Measurements from ENCODE around the gene PRKAR1B.

DNA sequence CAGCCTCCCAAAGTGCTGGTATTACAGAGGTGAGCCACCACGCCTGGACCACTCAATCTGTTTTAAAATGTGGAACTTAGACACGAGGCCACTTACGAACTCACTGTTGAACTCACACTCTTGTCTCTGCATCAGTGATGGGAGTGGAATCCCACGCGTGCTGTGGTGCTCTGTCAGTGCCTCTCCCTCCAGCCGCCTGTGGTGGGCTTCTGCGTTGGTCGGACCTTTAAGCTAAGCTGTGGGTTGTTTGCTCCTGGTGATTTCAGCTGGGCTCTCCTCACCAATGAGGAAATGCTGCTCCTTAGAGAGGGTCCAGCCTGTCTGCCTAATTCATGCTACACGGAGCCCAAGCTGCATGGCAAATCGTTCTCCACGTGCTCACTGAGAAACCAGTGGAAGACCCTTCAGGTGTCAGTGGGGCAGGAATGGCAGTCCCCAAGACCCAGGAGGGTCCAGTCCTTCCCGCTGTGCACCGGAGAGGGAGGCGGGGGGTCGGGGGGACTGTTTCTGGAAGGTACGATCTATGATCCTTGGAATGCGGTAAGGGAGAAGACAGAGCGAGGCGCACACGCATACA is 17.9 kb upstream of the PRKAR1B start:
- TF ChIP-seq TCF12 (IDR thresholded peaks at IDR 0.05; ENCODE audit: low read depth) (no peak), TEAD4 (IDR thresholded peaks at IDR 0.05) (no peak), EP300 (IDR thresholded peaks at IDR 0.05; ENCODE audit: borderline replicate concordance) (no peak), CEBPB (IDR thresholded peaks at IDR 0.05) (no peak), MAX (IDR thresholded peaks at IDR 0.05) (no peak), TAF1 (IDR thresholded peaks at IDR 0.05; ENCODE audit: low read depth) (no peak), EGR1 (IDR thresholded peaks at IDR 0.05) (no peak), CREB1 (IDR thresholded peaks at IDR 0.05; ENCODE audit: low read depth) (no peak), RAD21 (IDR thresholded peaks at IDR 0.05; ENCODE audit: low read depth) (no peak), NFIC (IDR thresholded peaks at IDR 0.05) (no peak), YY1 (IDR thresholded peaks at IDR 0.05; ENCODE audit: low read depth) (no peak), ZBTB7A (IDR thresholded peaks at IDR 0.05; ENCODE audit: low read depth) (no peak)
- TF ChIP-seq, protein P1, sequence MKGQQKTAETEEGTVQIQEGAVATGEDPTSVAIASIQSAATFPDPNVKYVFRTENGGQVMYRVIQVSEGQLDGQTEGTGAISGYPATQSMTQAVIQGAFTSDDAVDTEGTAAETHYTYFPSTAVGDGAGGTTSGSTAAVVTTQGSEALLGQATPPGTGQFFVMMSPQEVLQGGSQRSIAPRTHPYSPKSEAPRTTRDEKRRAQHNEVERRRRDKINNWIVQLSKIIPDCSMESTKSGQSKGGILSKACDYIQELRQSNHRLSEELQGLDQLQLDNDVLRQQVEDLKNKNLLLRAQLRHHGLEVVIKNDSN (IDR thresholded peaks at IDR 0.05) = no peak
- TF ChIP-seq, protein P2, sequence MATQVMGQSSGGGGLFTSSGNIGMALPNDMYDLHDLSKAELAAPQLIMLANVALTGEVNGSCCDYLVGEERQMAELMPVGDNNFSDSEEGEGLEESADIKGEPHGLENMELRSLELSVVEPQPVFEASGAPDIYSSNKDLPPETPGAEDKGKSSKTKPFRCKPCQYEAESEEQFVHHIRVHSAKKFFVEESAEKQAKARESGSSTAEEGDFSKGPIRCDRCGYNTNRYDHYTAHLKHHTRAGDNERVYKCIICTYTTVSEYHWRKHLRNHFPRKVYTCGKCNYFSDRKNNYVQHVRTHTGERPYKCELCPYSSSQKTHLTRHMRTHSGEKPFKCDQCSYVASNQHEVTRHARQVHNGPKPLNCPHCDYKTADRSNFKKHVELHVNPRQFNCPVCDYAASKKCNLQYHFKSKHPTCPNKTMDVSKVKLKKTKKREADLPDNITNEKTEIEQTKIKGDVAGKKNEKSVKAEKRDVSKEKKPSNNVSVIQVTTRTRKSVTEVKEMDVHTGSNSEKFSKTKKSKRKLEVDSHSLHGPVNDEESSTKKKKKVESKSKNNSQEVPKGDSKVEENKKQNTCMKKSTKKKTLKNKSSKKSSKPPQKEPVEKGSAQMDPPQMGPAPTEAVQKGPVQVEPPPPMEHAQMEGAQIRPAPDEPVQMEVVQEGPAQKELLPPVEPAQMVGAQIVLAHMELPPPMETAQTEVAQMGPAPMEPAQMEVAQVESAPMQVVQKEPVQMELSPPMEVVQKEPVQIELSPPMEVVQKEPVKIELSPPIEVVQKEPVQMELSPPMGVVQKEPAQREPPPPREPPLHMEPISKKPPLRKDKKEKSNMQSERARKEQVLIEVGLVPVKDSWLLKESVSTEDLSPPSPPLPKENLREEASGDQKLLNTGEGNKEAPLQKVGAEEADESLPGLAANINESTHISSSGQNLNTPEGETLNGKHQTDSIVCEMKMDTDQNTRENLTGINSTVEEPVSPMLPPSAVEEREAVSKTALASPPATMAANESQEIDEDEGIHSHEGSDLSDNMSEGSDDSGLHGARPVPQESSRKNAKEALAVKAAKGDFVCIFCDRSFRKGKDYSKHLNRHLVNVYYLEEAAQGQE (IDR thresholded peaks at IDR 0.05; ENCODE audit: low read depth) = no peak
